Osteocyte (in vitro differentiated cells): Measurements from ENCODE around the gene ACSM2A. TPM values are rescaled to one million over a fixed set of nuclear protein-coding genes. Genes with fewer than 3 reads are reported as not detected.

Source experiments
- DNase-seq: peaks from one replicate; pipeline ENCODE4 v3.0.0; 2021; ENCODE audit warnings: mixed read lengths; ENCODE audit not compliant: unreplicated experiment; ENCODE audit errors: extremely low spot score
- H3K27ac Mint-ChIP-seq: one replicate; pipeline ENCODE4 v1.8.0; 2021; ENCODE audit warnings: mild to moderate bottlenecking, mixed read lengths; ENCODE audit not compliant: unreplicated experiment
- H3K27me3 Mint-ChIP-seq: one replicate; pipeline ENCODE4 v1.8.0; 2021; ENCODE audit warnings: mixed read lengths; ENCODE audit not compliant: unreplicated experiment
- H3K36me3 Mint-ChIP-seq: one replicate; pipeline ENCODE4 v1.8.0; 2021; ENCODE audit warnings: mixed read lengths; ENCODE audit not compliant: unreplicated experiment
- H3K4me1 Mint-ChIP-seq: one replicate; pipeline ENCODE4 v1.8.0; 2021; ENCODE audit warnings: mixed read lengths; ENCODE audit not compliant: unreplicated experiment
- H3K4me3 Mint-ChIP-seq: one replicate; pipeline ENCODE4 v1.8.0; 2021; ENCODE audit warnings: mild to moderate bottlenecking, moderate library complexity, mixed read lengths; ENCODE audit not compliant: unreplicated experiment
- H3K9me3 Mint-ChIP-seq: one replicate; pipeline ENCODE4 v1.8.0; 2021; ENCODE audit warnings: mixed read lengths; ENCODE audit not compliant: unreplicated experiment
- total RNA-seq: library from RNA; stranded (reverse); gene quantifications from 2 replicates; pipeline ENCODE4 v1.2.1, GENCODE V29; 2021
- TF ChIP-seq, protein P1 (sequence below): fragments of 200-600 bp; sonication (generic); IDR thresholded peaks from 2 replicates; pipeline ENCODE4 v1.5.0; 2021; ENCODE audit warnings: antibody characterized with exemption, mild to moderate bottlenecking, moderate library complexity

The ACSM2A gene
- total RNA-seq, 1 donor from 2014 or later, result not detected

DNA sequence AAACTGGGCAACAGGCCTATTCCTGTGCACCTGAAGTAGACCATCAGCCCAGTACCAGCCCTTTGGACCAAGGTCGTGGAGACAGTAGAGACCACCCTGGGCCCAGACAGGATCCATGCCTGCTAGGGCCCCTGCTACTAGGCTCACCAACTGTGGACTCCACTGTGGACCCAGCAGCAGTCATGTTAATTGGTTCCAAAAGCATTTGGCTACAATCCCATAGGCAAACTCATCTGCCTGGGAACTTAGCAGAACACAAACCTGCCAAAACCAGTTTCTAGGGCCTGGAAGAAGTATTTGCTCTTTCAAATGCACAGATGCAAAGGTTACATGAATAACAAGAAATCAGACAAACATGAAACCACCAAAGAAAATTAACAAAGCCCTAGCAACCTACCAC lies 53.1 kb downstream of the ACSM2A start:
- TF ChIP-seq, protein P1, sequence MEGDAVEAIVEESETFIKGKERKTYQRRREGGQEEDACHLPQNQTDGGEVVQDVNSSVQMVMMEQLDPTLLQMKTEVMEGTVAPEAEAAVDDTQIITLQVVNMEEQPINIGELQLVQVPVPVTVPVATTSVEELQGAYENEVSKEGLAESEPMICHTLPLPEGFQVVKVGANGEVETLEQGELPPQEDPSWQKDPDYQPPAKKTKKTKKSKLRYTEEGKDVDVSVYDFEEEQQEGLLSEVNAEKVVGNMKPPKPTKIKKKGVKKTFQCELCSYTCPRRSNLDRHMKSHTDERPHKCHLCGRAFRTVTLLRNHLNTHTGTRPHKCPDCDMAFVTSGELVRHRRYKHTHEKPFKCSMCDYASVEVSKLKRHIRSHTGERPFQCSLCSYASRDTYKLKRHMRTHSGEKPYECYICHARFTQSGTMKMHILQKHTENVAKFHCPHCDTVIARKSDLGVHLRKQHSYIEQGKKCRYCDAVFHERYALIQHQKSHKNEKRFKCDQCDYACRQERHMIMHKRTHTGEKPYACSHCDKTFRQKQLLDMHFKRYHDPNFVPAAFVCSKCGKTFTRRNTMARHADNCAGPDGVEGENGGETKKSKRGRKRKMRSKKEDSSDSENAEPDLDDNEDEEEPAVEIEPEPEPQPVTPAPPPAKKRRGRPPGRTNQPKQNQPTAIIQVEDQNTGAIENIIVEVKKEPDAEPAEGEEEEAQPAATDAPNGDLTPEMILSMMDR, result no peak

DNA sequence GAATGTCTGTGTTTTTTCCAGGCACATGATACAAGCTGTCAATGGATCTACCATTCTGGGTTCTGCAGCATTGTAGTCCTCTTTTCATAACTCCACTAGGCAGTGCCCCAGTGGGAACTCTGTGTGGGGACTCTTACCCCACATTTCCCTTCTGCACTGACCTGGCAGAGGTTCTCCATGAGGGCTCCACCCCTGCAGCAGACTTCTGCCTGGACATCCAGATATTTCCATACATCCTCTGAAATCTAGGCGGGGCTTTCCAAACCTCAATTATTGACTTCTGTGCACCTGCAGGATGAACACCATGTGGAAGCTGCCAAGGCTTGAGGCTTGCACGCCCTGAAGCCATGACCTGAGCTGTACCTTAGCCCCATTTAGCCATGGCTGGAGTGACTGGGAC lies 56.0 kb downstream of the ACSM2A start:
- Mint-ChIP-seq H3K36me3 (no peaks in the 10 kb centered on the region), H3K4me3 (no peak overlapping the region), H3K4me1 (no peaks in the 10 kb centered on the region), H3K9me3 (peaks cover 31% of the 10 kb centered on the region), H3K27me3 (no peaks in the 10 kb centered on the region), H3K27ac (no peak overlapping the region)
- no peak for DNase-seq
- TF ChIP-seq, protein P1, result no peak

More for the DNA sequence above, 53.1 kb downstream of the ACSM2A start:
- Mint-ChIP-seq H3K4me1 (no peaks in the 10 kb centered on the region), H3K4me3 (no peak overlapping the region), H3K27ac (no peak overlapping the region), H3K9me3 (peaks cover 31% of the 10 kb centered on the region), H3K36me3 (no peaks in the 10 kb centered on the region), H3K27me3 (no peaks in the 10 kb centered on the region)
- no peak for DNase-seq

DNA sequence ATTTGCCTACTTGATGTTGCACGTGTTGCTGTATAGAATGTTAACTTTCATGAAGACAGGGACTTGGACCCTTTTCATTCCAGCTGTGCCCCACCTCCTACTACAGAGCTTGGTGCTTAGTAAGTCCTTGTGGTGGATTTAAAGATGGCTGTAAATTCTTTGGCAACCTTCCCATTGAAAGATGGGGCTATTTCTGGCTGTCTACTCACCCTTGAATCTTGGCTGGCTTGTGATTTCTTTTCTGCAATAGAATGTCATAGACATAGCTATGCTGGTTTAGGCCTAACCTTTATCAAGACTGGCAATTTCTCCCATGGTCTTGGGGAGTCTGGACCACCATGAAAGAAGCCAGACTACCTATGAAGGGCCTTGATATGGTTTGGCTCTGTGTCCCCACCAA lies 59.0 kb downstream of the ACSM2A start:
- peaks cover 42% of the 10 kb centered on the region for H3K9me3 Mint-ChIP-seq
- no peak overlapping the region for H3K4me3 Mint-ChIP-seq
- H3K27me3 Mint-ChIP-seq, result no peaks in the 10 kb centered on the region
- H3K36me3 Mint-ChIP-seq, result no peaks in the 10 kb centered on the region
- no peaks in the 10 kb centered on the region for H3K4me1 Mint-ChIP-seq
- H3K27ac Mint-ChIP-seq, result no peak overlapping the region
- TF ChIP-seq, protein P1, result no peak
- no peak for DNase-seq

DNA sequence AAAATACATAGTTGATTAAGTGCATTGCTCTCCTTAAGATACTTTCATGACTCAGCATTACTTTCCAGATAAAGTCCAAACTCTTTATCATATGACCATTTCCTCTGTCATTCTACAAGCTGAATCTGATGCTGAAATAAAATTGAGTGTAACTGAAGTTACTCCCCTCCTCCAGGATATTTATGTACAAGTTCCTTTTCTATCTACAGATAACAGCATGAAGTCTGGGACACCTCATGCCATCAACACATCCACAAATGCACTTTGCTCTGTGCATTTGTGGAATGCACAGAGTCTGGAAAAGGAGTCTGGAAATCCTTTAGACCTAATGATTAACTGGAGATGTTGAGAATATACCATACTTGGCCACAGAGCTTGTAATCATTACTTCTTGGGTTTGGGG lies 64.4 kb downstream of the ACSM2A start:
- H3K27me3 Mint-ChIP-seq, result no peaks in the 10 kb centered on the region
- no peak overlapping the region for H3K4me3 Mint-ChIP-seq
- H3K9me3 Mint-ChIP-seq, result peaks cover 27% of the 10 kb centered on the region

DNA sequence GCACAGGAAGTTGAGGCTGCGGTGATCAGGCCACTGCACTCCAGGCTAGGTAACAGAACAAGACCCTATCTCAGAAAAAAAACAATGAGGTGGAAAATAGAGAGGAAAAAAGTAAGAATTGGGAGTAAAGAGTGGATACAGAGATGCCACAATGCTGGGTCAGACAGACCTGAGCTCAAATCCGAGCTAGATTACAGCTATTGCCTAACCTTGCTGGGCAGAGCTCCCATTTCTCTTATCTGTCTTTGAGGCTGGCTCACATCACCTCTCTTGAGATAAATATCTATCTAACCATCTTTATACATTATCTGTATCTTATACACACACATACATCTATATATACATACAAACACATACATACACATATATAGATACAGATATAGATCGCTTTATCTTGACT lies 65.8 kb downstream of the ACSM2A start:
- TF ChIP-seq, protein P1, result no peak
- H3K4me3 Mint-ChIP-seq, result no peak overlapping the region
- H3K9me3 Mint-ChIP-seq, result peaks cover 21% of the 10 kb centered on the region
- no peaks in the 10 kb centered on the region for H3K36me3 Mint-ChIP-seq
- no peak overlapping the region for H3K27ac Mint-ChIP-seq
- no peak for DNase-seq
- H3K4me1 Mint-ChIP-seq, result no peaks in the 10 kb centered on the region
- H3K27me3 Mint-ChIP-seq, result no peaks in the 10 kb centered on the region

More for the DNA sequence above, 64.4 kb downstream of the ACSM2A start:
- Mint-ChIP-seq H3K36me3 (no peaks in the 10 kb centered on the region), H3K27ac (no peak overlapping the region), H3K4me1 (no peaks in the 10 kb centered on the region)
- DNase-seq, result no peak
- TF ChIP-seq, protein P1, result no peak
